GM19043 (cell line): ENCODE data around the gene PLK2.

Experiments used
- ATAC-seq: cut with Tn5 transposase; IDR thresholded peaks from one replicate; pipeline ENCODE4 v1.9.1; 2021; ENCODE audit warnings: low read depth; ENCODE audit not compliant: unreplicated experiment

PLK2 gene

GRCh38 chr5:58481066-58481676, 21.3 kb upstream of the PLK2 start:
- ATAC-seq: no peak

GRCh38 chr5:58477760-58478376, 18.0 kb upstream of the PLK2 start:
- no peak for ATAC-seq

GRCh38 chr5:58475404-58475803, 15.5 kb upstream of the PLK2 start:
- ATAC-seq: no peak

- no peak for ATAC-seq
Observed at GRCh38 chr5:58469896-58470295, 10.0 kb upstream of the PLK2 start.

GRCh38 chr5:58466939-58467338, 7.1 kb upstream of the PLK2 start:
- ATAC-seq: peak; percentile 98

- no peak for ATAC-seq
Observed at GRCh38 chr5:58462623-58463230, 2.8 kb upstream of the PLK2 start.

- no peak for ATAC-seq
Observed at GRCh38 chr5:58462154-58462553, 2.3 kb upstream of the PLK2 start.

- peak; percentile 71 for ATAC-seq
Observed at GRCh38 chr5:58460732-58461286, 923 bp upstream of the PLK2 start.

- no peak for ATAC-seq
Observed at GRCh38 chr5:58459146-58460001, 512 bp downstream of the PLK2 start.

GRCh38 chr5:58458743-58459145, 1.1 kb downstream of the PLK2 start:
- ATAC-seq: no peak

- ATAC-seq: no peak
Observed at GRCh38 chr5:58458141-58458742, 1.6 kb downstream of the PLK2 start.

GRCh38 chr5:58457050-58457449, 2.8 kb downstream of the PLK2 start:
- ATAC-seq: no peak

- no peak for ATAC-seq
Observed at GRCh38 chr5:58456486-58456885, 3.4 kb downstream of the PLK2 start.

GRCh38 chr5:58456026-58456425, 3.9 kb downstream of the PLK2 start:
- no peak for ATAC-seq

GRCh38 chr5:58455480-58455879, 4.4 kb downstream of the PLK2 start:
- ATAC-seq: no peak

GRCh38 chr5:58455066-58455465, 4.8 kb downstream of the PLK2 start:
- no peak for ATAC-seq

GRCh38 chr5:58454025-58454424, 5.9 kb downstream of the PLK2 start:
- no peak for ATAC-seq

GRCh38 chr5:58453306-58453705, 6.6 kb downstream of the PLK2 start:
- no peak for ATAC-seq

GRCh38 chr5:58452566-58453258, 7.2 kb downstream of the PLK2 start:
- ATAC-seq: no peak
